NT2/D1 (cell line): Measurements from ENCODE around the gene PRX.
"Not testable (repeated sequence)": the region's sequence is repeated elsewhere in the genome, so short reads cannot be mapped to it uniquely, and the experiment has no call there.

Experiments used
- DNase-seq: peaks from one replicate; pipeline ENCODE4 v3.0.0-alpha.2; 2011; ENCODE audit warnings: low read depth, low spot score
- H3K27me3 ChIP-seq: 2 replicates; pipeline ENCODE4 v1.6.0; 2011; ENCODE audit warnings: mild to moderate bottlenecking; ENCODE audit not compliant: insufficient read length, insufficient read depth
- H3K36me3 ChIP-seq: 2 replicates; pipeline ENCODE4 v1.6.1; 2011; ENCODE audit warnings: mild to moderate bottlenecking, low read length, mixed read lengths; ENCODE audit not compliant: insufficient read depth, insufficient read length
- H3K4me1 ChIP-seq: 2 replicates; pipeline ENCODE4 v1.5.1; 2011; ENCODE audit not compliant: insufficient read depth, insufficient read length
- H3K4me3 ChIP-seq: 2 replicates; pipeline ENCODE4 v1.5.1; 2011; ENCODE audit warnings: low read depth; ENCODE audit not compliant: insufficient read length
- H3K9ac ChIP-seq: 2 replicates; pipeline ENCODE4 v1.6.0; 2011; ENCODE audit warnings: low read depth; ENCODE audit not compliant: insufficient read length
- H3K9me3 ChIP-seq: 2 replicates; pipeline ENCODE4 v1.5.1; 2011; ENCODE audit warnings: mild to moderate bottlenecking, low read length; ENCODE audit not compliant: insufficient read depth
- SUZ12 ChIP-seq: IDR thresholded peaks from 2 replicates; pipeline ENCODE4 v1.6.1; 2011; ENCODE audit not compliant: insufficient read length, insufficient read depth; ENCODE audit errors: extremely low read depth
- YY1 ChIP-seq: IDR thresholded peaks from 2 replicates; pipeline ENCODE4 v1.6.1; 2011; ENCODE audit not compliant: insufficient read length, insufficient read depth
- ZNF274 ChIP-seq: IDR thresholded peaks from 2 replicates; pipeline ENCODE4 v1.6.1; 2011; ENCODE audit warnings: mild to moderate bottlenecking, low read depth, low read length

The PRX gene

GRCh38 chr19:40443131-40443999, 30.2 kb upstream of the PRX start:
- peak overlapping the region; percentile 94 for H3K9ac ChIP-seq
- peak overlapping the region; percentile 97 for H3K4me3 ChIP-seq
- peak; percentile 98 for DNase-seq
- TF ChIP-seq ZNF274 (no peak), YY1 (no peak), SUZ12 (no peak)
- no peaks in the 10 kb centered on the region for H3K9me3 ChIP-seq
- peaks cover 28% of the 10 kb centered on the region for H3K36me3 ChIP-seq
- H3K27me3 ChIP-seq: no peaks in the 10 kb centered on the region
- peaks cover 2% of the 10 kb centered on the region for H3K4me1 ChIP-seq

GRCh38 chr19:40442328-40443130, 29.4 kb upstream of the PRX start:
- DNase-seq: no peak
- peaks cover 28% of the 10 kb centered on the region for H3K36me3 ChIP-seq
- H3K4me3 ChIP-seq: peak overlapping the region; percentile 51
- H3K27me3 ChIP-seq: no peaks in the 10 kb centered on the region
- no peaks in the 10 kb centered on the region for H3K9me3 ChIP-seq
- H3K9ac ChIP-seq: peak overlapping the region; percentile 70
- peaks cover 2% of the 10 kb centered on the region for H3K4me1 ChIP-seq
- TF ChIP-seq YY1 (no peak), SUZ12 (no peak), ZNF274 (no peak)

- TF ChIP-seq YY1 (no peak), SUZ12 (no peak), ZNF274 (no peak)
- H3K9ac ChIP-seq: peak overlapping the region; percentile 70
- no peaks in the 10 kb centered on the region for H3K27me3 ChIP-seq
- H3K9me3 ChIP-seq: no peaks in the 10 kb centered on the region
- H3K4me3 ChIP-seq: no peak overlapping the region
- peaks cover 28% of the 10 kb centered on the region for H3K36me3 ChIP-seq
- no peak for DNase-seq
- H3K4me1 ChIP-seq: peaks cover 2% of the 10 kb centered on the region
Observed at GRCh38 chr19:40441719-40442253, 28.6 kb upstream of the PRX start.

GRCh38 chr19:40438284-40438683, 25.1 kb upstream of the PRX start:
- DNase-seq: no peak
- Histone ChIP-seq H3K4me1 (peaks cover 2% of the 10 kb centered on the region), H3K9me3 (no peaks in the 10 kb centered on the region), H3K9ac (no peak overlapping the region), H3K36me3 (peaks cover 28% of the 10 kb centered on the region), H3K27me3 (no peaks in the 10 kb centered on the region), H3K4me3 (no peak overlapping the region)
- no peak for TF ChIP-seq YY1
- no peak for TF ChIP-seq SUZ12
- TF ChIP-seq ZNF274: no peak

- no peaks in the 10 kb centered on the region for H3K4me1 ChIP-seq
- no peaks in the 10 kb centered on the region for H3K27me3 ChIP-seq
- peak; percentile 63 for DNase-seq
- no peak for TF ChIP-seq SUZ12
- TF ChIP-seq ZNF274: no peak
- no peak for TF ChIP-seq YY1
- H3K9ac ChIP-seq: peak overlapping the region; percentile 76
- H3K36me3 ChIP-seq: no peaks in the 10 kb centered on the region
- no peaks in the 10 kb centered on the region for H3K9me3 ChIP-seq
- peak overlapping the region; percentile 38 for H3K4me3 ChIP-seq
Observed at GRCh38 chr19:40433391-40434216, 20.4 kb upstream of the PRX start.

GRCh38 chr19:40432760-40433159, 19.6 kb upstream of the PRX start:
- not testable (repeated sequence) for H3K9me3 ChIP-seq, H3K36me3 ChIP-seq, DNase-seq, H3K27me3 ChIP-seq, H3K4me3 ChIP-seq, H3K4me1 ChIP-seq
- peak overlapping the region; percentile 50 for H3K9ac ChIP-seq

GRCh38 chr19:40431698-40432097, 18.5 kb upstream of the PRX start:
- no peaks in the 10 kb centered on the region for H3K27me3 ChIP-seq
- no peak for TF ChIP-seq ZNF274
- no peak for TF ChIP-seq SUZ12
- TF ChIP-seq YY1: no peak
- no peak for DNase-seq
- H3K4me1 ChIP-seq: no peaks in the 10 kb centered on the region
- H3K4me3 ChIP-seq: no peak overlapping the region
- no peaks in the 10 kb centered on the region for H3K9me3 ChIP-seq
- no peaks in the 10 kb centered on the region for H3K36me3 ChIP-seq
- no peak overlapping the region for H3K9ac ChIP-seq

- H3K9ac ChIP-seq, H3K36me3 ChIP-seq, H3K27me3 ChIP-seq, H3K9me3 ChIP-seq, H3K4me1 ChIP-seq, DNase-seq, H3K4me3 ChIP-seq: not testable (repeated sequence)
Observed at GRCh38 chr19:40430242-40430641, 17.1 kb upstream of the PRX start.

- not testable (repeated sequence) for H3K27me3 ChIP-seq, DNase-seq, H3K9ac ChIP-seq, H3K36me3 ChIP-seq, H3K4me1 ChIP-seq, H3K9me3 ChIP-seq, H3K4me3 ChIP-seq
Observed at GRCh38 chr19:40428197-40428596, 15.0 kb upstream of the PRX start.
